ENCODE data around the gene ACTRT2. TPM values are rescaled to one million over a fixed set of nuclear protein-coding genes. Genes with fewer than 3 reads are reported as not detected.

ACTRT2 gene
- total and polyA plus RNA-seq, 2 donors (not counting 1 experiment from before 2014, with no cell fraction given) = not detected

GRCh38 chr1:3011631-3012455, 9.4 kb upstream of the ACTRT2 start:
- Histone ChIP-seq H3K79me2 (ENCODE audit: control insufficient read depth, insufficient read depth, low read length) (no peaks in the 10 kb centered on the region), H3K27me3 (replicated peaks in 1 of 4; ENCODE audit: control extremely low read depth in 1 of 4, control insufficient read depth in 3 of 4, insufficient read depth in 4 of 4, low read length in 3 of 4) (peaks cover 0 to 9% (median 4%) of the 10 kb centered on the region in 4 experiments), H3K36me3 (replicated peaks in 1 of 2; ENCODE audit: control extremely low read depth in 1 of 2, control insufficient read depth in 1 of 2, extremely low read depth in 1 of 2, insufficient read depth in 2 of 2, low read length in 1 of 2) (no peaks in the 10 kb centered on the region), H3K9ac (ENCODE audit: low read length) (no peak overlapping the region), H4K20me1 (ENCODE audit: control insufficient read depth, insufficient read depth, low read length, poor library complexity, severe bottlenecking) (no peaks in the 10 kb centered on the region), H3K4me1 (ENCODE audit: control insufficient read depth in 2 of 2, insufficient read depth in 2 of 2, low read length in 2 of 2) (peaks cover 0 to 7% of the 10 kb centered on the region in 2 donors), H3K9me3 (ENCODE audit: control extremely low read depth in 1 of 3, control insufficient read depth in 2 of 3, insufficient read depth in 1 of 3, low read length in 2 of 3) (peaks cover 0 to 46% (median 25%) of the 10 kb centered on the region in 3 donors), H3K27ac (ENCODE audit: low read length in 2 of 2) (no peak overlapping the region), H2AFZ (ENCODE audit: insufficient read depth, low read depth, low read length, poor library complexity, severe bottlenecking) (no peak overlapping the region), H3K4me3 (ENCODE audit: control extremely low read depth in 1 of 5, extremely low read depth in 1 of 5, insufficient read depth in 1 of 5, low read depth in 2 of 5, low read length in 4 of 5) (no peak overlapping the region), H3K4me2 (replicated peaks; ENCODE audit: low read depth, low read length, poor library complexity, severe bottlenecking) (peak overlapping the region; percentile 15)
- CTCF ChIA-PET = interaction anchor here (2.4 kb wide), 1 partner anchor 413 kb away, joined by 9 read pairs; no protein-coding TSS in a partner anchor
- H3K4me1 Mint-ChIP-seq = peaks cover 5% of the 10 kb centered on the region
- H3K27me3 Mint-ChIP-seq = peaks cover 12% of the 10 kb centered on the region
- no peak overlapping the region for H3K27ac Mint-ChIP-seq
- POLR2A ChIA-PET = no interaction called here
- ATAC-seq (ENCODE audit: low read depth) (no peak), DNase-seq (no peak)
- 79% methylated on average over 46 of the region's 46 CpGs for WGBS (ENCODE audit: insufficient coverage)
- H3K4me3 Mint-ChIP-seq = no peak overlapping the region
- intact Hi-C loops (cut with micrococcal nuclease) = loop anchor here (5.0 kb wide), 1 partner anchor 410 kb away; no protein-coding TSS in a partner anchor
- peaks cover 2% of the 10 kb centered on the region for H3K9me3 Mint-ChIP-seq (ENCODE audit: insufficient read depth)
- TF ChIP-seq EZH2 (IDR thresholded peaks at IDR 0.05; ENCODE audit: borderline replicate concordance, insufficient read depth, low read depth, low read length, poor library complexity, severe bottlenecking) (no peak), CTCF (IDR thresholded peaks at IDR 0.05) (no peak)
